ENCODE measurements around the gene GPC6.

- TF ChIP-seq CTCF (conservative IDR thresholded peaks at IDR 0.05; ENCODE audit: low read length) (no peak), EZH2phosphoT487 (IDR thresholded peaks at IDR 0.05; ENCODE audit: borderline replicate concordance) (no peak)
Measured at GRCh38 chr13:94123557-94123956, 897.0 kb downstream of the GPC6 start.
